ENCODE data around the gene RIC1. TPM values are rescaled to one million over a fixed set of nuclear protein-coding genes. Genes with fewer than 3 reads are reported as not detected.
"Not testable (repeated sequence)": the region's sequence is repeated elsewhere in the genome, so short reads cannot be mapped to it uniquely, and the experiment has no call there.

The RIC1 gene
- total RNA-seq, 4 donors from 2014 or later, result 15.4 to 37.2 (median 27.6) TPM

GRCh38 chr9:5778805-5779204 is 149.9 kb downstream of the RIC1 start:
- no peak for DNase-seq
- no peak overlapping the region for H3K27ac ChIP-seq
- 100% methylated on average over 1 of the region's 1 CpG for WGBS, 2 donors
- H3K4me3 ChIP-seq, result no peak overlapping the region
- H3K9me3 ChIP-seq, result peaks cover 0 to 45% (median 20%) of the 10 kb centered on the region in 3 donors
- H3K4me1 ChIP-seq, result no peaks in the 10 kb centered on the region
- no peaks in the 10 kb centered on the region for H3K27me3 ChIP-seq
- intact Hi-C loops (cut with DNase I), result no loop called here
- TF ChIP-seq, protein P1, sequence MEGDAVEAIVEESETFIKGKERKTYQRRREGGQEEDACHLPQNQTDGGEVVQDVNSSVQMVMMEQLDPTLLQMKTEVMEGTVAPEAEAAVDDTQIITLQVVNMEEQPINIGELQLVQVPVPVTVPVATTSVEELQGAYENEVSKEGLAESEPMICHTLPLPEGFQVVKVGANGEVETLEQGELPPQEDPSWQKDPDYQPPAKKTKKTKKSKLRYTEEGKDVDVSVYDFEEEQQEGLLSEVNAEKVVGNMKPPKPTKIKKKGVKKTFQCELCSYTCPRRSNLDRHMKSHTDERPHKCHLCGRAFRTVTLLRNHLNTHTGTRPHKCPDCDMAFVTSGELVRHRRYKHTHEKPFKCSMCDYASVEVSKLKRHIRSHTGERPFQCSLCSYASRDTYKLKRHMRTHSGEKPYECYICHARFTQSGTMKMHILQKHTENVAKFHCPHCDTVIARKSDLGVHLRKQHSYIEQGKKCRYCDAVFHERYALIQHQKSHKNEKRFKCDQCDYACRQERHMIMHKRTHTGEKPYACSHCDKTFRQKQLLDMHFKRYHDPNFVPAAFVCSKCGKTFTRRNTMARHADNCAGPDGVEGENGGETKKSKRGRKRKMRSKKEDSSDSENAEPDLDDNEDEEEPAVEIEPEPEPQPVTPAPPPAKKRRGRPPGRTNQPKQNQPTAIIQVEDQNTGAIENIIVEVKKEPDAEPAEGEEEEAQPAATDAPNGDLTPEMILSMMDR (IDR thresholded peaks at IDR 0.05), result no peak
- TF ChIP-seq POLR2A (IDR thresholded peaks at IDR 0.05), result no peak
- H3K36me3 ChIP-seq, result peaks cover 18 to 100% (median 25%) of the 10 kb centered on the region in 3 donors

DNA sequence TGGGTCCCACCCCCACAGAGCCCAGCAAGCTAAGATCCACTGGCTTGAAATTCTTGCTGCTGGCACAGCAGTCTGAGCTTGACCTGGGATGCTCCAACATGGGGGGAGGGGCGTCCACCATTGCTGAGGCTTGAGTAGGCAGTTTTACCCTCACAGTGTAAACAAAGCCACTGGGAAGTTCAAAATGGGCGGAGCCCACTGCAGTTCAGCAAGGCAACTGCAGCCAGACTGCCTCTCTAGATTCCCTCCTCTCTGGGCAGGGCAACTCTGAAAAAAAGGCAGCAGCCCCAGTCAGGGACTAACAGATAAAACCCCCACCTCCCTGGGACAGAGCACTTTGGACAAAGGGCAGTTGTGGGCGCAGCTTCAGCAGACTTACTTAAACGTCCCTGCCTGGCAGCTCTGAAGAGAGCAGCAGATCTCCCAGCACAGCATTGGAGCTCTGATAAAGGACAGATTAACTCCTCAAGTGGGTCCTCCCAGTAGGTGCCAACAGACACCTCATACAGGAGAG is 150.9 kb downstream of the RIC1 start:
- H3K27me3 ChIP-seq; H3K4me3 ChIP-seq; H3K27ac ChIP-seq; H3K4me1 ChIP-seq; intact Hi-C loops (cut with DNase I); DNase-seq: not testable (repeated sequence)
- WGBS, 2 donors, result 100% methylated on average over 2 of the region's 4 CpGs; no CpG with 5 or more reads in 1 of the 2 donors
- Histone ChIP-seq H3K9me3 (peaks cover 0 to 45% (median 20%) of the 10 kb centered on the region in 3 donors), H3K36me3 (peaks cover 17 to 99% (median 18%) of the 10 kb centered on the region in 3 donors)

GRCh38 chr9:5783420-5783819 is 154.5 kb downstream of the RIC1 start:
- H3K4me1 ChIP-seq; H3K27me3 ChIP-seq; H3K4me3 ChIP-seq; DNase-seq; intact Hi-C loops (cut with DNase I); H3K27ac ChIP-seq: not testable (repeated sequence)
- peaks cover 14 to 97% (median 20%) of the 10 kb centered on the region in 3 donors for H3K36me3 ChIP-seq
- WGBS, 2 donors, result 93 to 97% methylated on average over 3 of the region's 3 CpGs
- H3K9me3 ChIP-seq, result peaks cover 0 to 36% (median 19%) of the 10 kb centered on the region in 3 donors

DNA sequence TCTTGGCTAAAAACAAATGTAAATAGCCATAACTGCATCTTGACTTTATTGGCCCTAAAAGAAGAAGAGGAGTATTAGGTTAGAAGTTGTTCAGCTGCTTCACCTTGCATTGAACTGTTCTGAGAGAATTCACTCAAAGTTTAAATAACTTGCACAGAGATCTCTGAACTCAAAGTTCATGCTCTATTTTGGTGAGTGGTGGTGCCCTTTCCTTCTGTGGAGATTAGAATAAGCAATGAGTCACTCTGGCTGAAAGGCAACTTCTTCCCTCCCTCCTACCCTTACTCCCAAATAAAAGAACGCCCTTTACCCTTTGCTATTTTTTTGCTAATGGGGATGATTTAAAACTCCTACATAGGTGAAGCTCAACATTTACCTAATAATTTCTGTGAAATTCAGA is 155.1 kb downstream of the RIC1 start:
- H3K36me3 ChIP-seq, result peaks cover 9 to 91% (median 16%) of the 10 kb centered on the region in 3 donors
- 82 to 88% methylated on average over 1 of the region's 1 CpG for WGBS, 2 donors
- peaks cover 0 to 30% (median 14%) of the 10 kb centered on the region in 3 donors for H3K9me3 ChIP-seq
- no peak overlapping the region for H3K27ac ChIP-seq
- H3K27me3 ChIP-seq, result no peaks in the 10 kb centered on the region
- no peak for DNase-seq
- intact Hi-C loops (cut with DNase I), result no loop called here
- H3K4me1 ChIP-seq, result no peaks in the 10 kb centered on the region
- H3K4me3 ChIP-seq, result no peak overlapping the region
- TF ChIP-seq, protein P1 (IDR thresholded peaks at IDR 0.05), result no peak
- TF ChIP-seq POLR2A (IDR thresholded peaks at IDR 0.05), result no peak

DNA sequence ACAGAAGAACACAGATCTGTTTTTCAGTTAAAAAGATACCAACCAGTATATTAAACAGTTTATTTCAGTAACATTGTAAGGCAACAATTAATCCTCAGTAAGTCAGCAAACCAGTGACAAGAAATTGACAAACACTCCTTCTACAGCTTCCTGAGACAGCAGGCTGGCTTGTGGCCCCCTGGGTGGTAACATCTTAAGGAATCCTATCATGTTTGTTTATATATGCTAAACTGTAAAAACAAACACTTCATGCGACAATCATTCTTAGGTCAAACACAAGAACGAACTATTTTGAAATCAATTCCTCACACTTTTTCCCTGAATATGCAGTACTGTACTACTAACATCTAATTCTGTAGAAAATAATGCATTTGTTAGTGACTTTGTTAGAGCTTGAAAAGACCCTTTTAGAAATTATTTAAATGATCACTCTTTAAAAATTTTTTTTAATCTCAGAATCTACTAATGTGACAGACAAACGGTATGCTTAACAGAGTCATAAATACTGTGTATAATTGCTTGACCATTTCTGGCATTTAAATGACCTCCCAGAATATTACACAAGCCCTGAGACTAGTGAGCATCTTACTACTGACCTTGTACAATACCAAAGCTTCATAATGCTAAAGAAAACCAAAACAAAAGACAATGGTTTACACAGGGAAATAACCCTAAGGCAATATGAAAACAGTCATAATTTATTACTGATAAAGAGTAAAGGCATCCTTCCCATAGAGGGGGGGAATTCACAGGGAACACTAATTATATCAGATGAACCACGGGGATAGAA is 155.8 kb downstream of the RIC1 start:
- WGBS, 2 donors, result 71 to 72% methylated on average over 4 of the region's 4 CpGs
- Histone ChIP-seq H3K36me3 (peaks cover 1 to 89% (median 9%) of the 10 kb centered on the region in 3 donors), H3K4me3 (no peak overlapping the region), H3K27ac (no peak overlapping the region), H3K4me1 (no peaks in the 10 kb centered on the region), H3K9me3 (peaks cover 0 to 23% (median 6%) of the 10 kb centered on the region in 3 donors), H3K27me3 (no peaks in the 10 kb centered on the region)
- no peak for DNase-seq
- intact Hi-C loops (cut with DNase I), result no loop called here
- TF ChIP-seq, protein P1 (IDR thresholded peaks at IDR 0.05), result no peak
- TF ChIP-seq POLR2A (IDR thresholded peaks at IDR 0.05), result no peak

DNA sequence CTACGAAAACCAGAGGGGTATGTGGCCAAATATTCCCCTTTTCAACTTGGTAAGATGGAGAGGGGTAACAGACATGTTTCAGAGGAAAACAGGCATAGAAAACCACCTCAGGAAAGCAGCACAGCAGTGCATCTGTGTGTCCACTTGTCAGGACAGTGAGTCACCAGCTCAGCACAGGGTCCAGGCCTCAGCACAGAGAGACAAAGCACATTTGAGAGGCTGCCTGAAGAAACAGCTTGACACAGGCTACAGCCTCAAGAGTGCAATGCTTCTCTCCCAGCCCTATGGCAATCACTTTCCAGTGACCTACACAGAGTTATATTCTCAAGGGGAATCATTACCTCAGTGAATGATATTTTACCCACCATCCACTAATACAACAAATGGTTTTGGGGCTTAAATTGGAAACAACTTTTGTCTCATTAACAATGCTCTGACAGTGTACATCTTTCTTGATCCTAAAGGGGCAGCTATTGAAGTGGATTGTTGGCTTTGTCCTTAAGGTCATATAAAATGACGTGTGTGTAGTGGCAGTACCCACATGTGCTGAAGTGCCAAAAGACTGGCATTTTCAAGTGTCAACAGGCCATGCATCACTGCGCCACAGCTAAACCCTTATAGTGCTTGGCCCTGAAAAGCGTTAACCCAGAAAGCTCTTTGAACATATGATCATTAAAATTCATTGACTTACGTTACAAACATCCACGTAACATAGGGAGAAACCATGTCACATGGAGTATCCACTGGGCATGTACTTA is 157.6 kb downstream of the RIC1 start:
- Histone ChIP-seq H3K36me3 (peaks cover 0 to 87% (median 4%) of the 10 kb centered on the region in 3 donors), H3K4me1 (no peaks in the 10 kb centered on the region), H3K9me3 (peaks cover 0 to 12% (median 0%) of the 10 kb centered on the region in 3 donors), H3K27me3 (no peaks in the 10 kb centered on the region), H3K4me3 (no peak overlapping the region), H3K27ac (no peak overlapping the region)
- DNase-seq, result no peak
- TF ChIP-seq, protein P1 (IDR thresholded peaks at IDR 0.05), result no peak
- no peak for TF ChIP-seq POLR2A (IDR thresholded peaks at IDR 0.05)
- intact Hi-C loops (cut with DNase I), result no loop called here
- WGBS, 2 donors, result 94 to 95% methylated on average over 6 of the region's 6 CpGs
